CD4-positive, alpha-beta memory T cell (primary cell): ENCODE data around the gene FRMD5. TPM values are rescaled to one million over a fixed set of nuclear protein-coding genes. Genes with fewer than 3 reads are reported as not detected.
A peak's percentile ranks its signal among the peaks of the same experiment; 100 is the strongest.
"Not testable (repeated sequence)": the region's sequence is repeated elsewhere in the genome, so short reads cannot be mapped to it uniquely, and the experiment has no call there.

Experiments used
- CTCF ChIA-PET: fragments of 350-600 bp; sonication (Branson Sonifier 250); formaldehyde crosslinking; loops from one replicate; lab custom pipeline; 2021; ENCODE audit warnings: inconsistent platforms; ENCODE audit not compliant: partially characterized antibody; lab: Charles Lee
- POLR2A ChIA-PET: fragments of 350-600 bp; sonication (Branson Sonifier 250); formaldehyde crosslinking; loops from one replicate; lab custom pipeline; 2021; ENCODE audit not compliant: partially characterized antibody; lab: Charles Lee
- DNase-seq, 5 donors: peaks; one replicate each; pipeline versions ENCODE4 v3.0.0 to v3.0.0-alpha.2; 2020 to 2022; ENCODE audit warnings: mixed read lengths in 1 of 5
- H3K27ac ChIP-seq: one replicate; pipeline ENCODE4 v1.7.0; 2013; ENCODE audit warnings: low read depth, low read length
- H3K27me3 ChIP-seq: 2 replicates; pipeline ENCODE4 v1.7.0; 2013; ENCODE audit warnings: mild to moderate bottlenecking, low read length, moderate library complexity; ENCODE audit not compliant: insufficient read depth
- H3K36me3 ChIP-seq: 2 replicates; pipeline ENCODE4 v1.7.0; 2013; ENCODE audit warnings: mild to moderate bottlenecking, low read length, moderate library complexity; ENCODE audit not compliant: insufficient read depth
- H3K4me1 ChIP-seq: 2 replicates; pipeline ENCODE4 v1.7.0; 2013; ENCODE audit warnings: mild to moderate bottlenecking, low read length, moderate library complexity; ENCODE audit not compliant: insufficient read depth
- H3K4me3 ChIP-seq, 2 donors: one replicate each; pipeline ENCODE4 v1.7.0; 2013; ENCODE audit warnings: low read length in 2 of 2, mild to moderate bottlenecking in 1 of 2
- H3K9me3 ChIP-seq, 2 donors: one replicate each; pipeline ENCODE4 v1.7.0; 2013; ENCODE audit warnings: low read length in 2 of 2, control low read depth in 1 of 2; ENCODE audit not compliant: control insufficient read depth in 1 of 2
- H3K27ac Mint-ChIP-seq, 7 donors: one replicate each; pipeline ENCODE4 v1.8.0; 2020 to 2021; ENCODE audit warnings: mixed read lengths in 7 of 7, mild to moderate bottlenecking in 6 of 7, inconsistent platforms in 3 of 7, moderate library complexity in 3 of 7
- H3K27me3 Mint-ChIP-seq, 2 donors: one replicate each; pipeline ENCODE4 v1.8.0; 2020 to 2021; ENCODE audit warnings: mixed read lengths in 2 of 2
- H3K36me3 Mint-ChIP-seq, 2 donors: one replicate each; pipeline ENCODE4 v1.8.0; 2020 to 2021; ENCODE audit warnings: mixed read lengths in 2 of 2, inconsistent platforms in 1 of 2, mild to moderate bottlenecking in 1 of 2
- H3K4me1 Mint-ChIP-seq, 4 donors: one replicate each; pipeline ENCODE4 v1.8.0; 2020 to 2021; ENCODE audit warnings: mixed read lengths in 4 of 4, mild to moderate bottlenecking in 1 of 4
- H3K4me3 Mint-ChIP-seq, 8 donors: one replicate each; pipeline ENCODE4 v1.8.0; 2020 to 2021; ENCODE audit warnings: mixed read lengths in 8 of 8, mild to moderate bottlenecking in 7 of 8, moderate library complexity in 6 of 8, inconsistent platforms in 3 of 8
- H3K9me3 Mint-ChIP-seq, 8 donors: one replicate each; pipeline ENCODE4 v1.8.0; 2020 to 2021; ENCODE audit warnings: mixed read lengths in 8 of 8, mild to moderate bottlenecking in 5 of 8, inconsistent platforms in 3 of 8, moderate library complexity in 1 of 8
- intact Hi-C: fragments of 100-400 bp; cut with micrococcal nuclease; formaldehyde crosslinking; loops from one replicate; pipeline ENCODE4 v1.15.1; 2023
- polyA plus RNA-seq, 2 donors: library from polyadenylated mRNA; unstranded; fragments of 300-500 nt; fragmentation: Illumina TruSeq; gene quantifications; one replicate each; pipeline ENCODE4 v1.2.3, GENCODE V29; 2021
- total RNA-seq, 2 experiments: library from RNA; stranded (reverse); gene quantifications; one replicate each; pipeline ENCODE4 v1.2.3, GENCODE V29; 2021

The FRMD5 gene
- total and polyA plus RNA-seq, 4 experiments from 2014 or later: 0.08 to 0.47 TPM; not detected in 2

- no peaks in the 10 kb centered on the region for H3K27me3 Mint-ChIP-seq
- intact Hi-C loops: no loop called here
- H3K27ac ChIP-seq: no peak overlapping the region
- H3K4me3 Mint-ChIP-seq: no peak overlapping the region
- H3K4me1 Mint-ChIP-seq: peaks cover 0 to 1% (median 0%) of the 10 kb centered on the region in 4 donors
- no peak overlapping the region for H3K4me3 ChIP-seq
- no peaks in the 10 kb centered on the region for H3K4me1 ChIP-seq
- H3K36me3 ChIP-seq: no peaks in the 10 kb centered on the region
- POLR2A ChIA-PET: no interaction called here
- no peak overlapping the region for H3K27ac Mint-ChIP-seq
- no peaks in the 10 kb centered on the region for H3K9me3 ChIP-seq
- peaks cover 19 to 21% of the 10 kb centered on the region in 2 donors for H3K36me3 Mint-ChIP-seq
- no peak for DNase-seq
- H3K9me3 Mint-ChIP-seq: no peaks in the 10 kb centered on the region
- CTCF ChIA-PET: no interaction called here
- no peaks in the 10 kb centered on the region for H3K27me3 ChIP-seq
Observed at GRCh38 chr15:43873651-43874050, 321.4 kb downstream of the FRMD5 start.

GRCh38 chr15:43872416-43873020, 322.6 kb downstream of the FRMD5 start:
- H3K36me3 Mint-ChIP-seq: peaks cover 22 to 24% of the 10 kb centered on the region in 2 donors
- no peak overlapping the region for H3K4me3 Mint-ChIP-seq
- Histone ChIP-seq H3K9me3 (no peaks in the 10 kb centered on the region), H3K27me3 (no peaks in the 10 kb centered on the region), H3K4me3 (no peak overlapping the region), H3K27ac (no peak overlapping the region), H3K4me1 (no peaks in the 10 kb centered on the region), H3K36me3 (no peaks in the 10 kb centered on the region)
- ChIA-PET POLR2A (no interaction called here), CTCF (interaction anchor here (2.2 kb wide), 1 partner anchor 10 kb away, joined by 7 read pairs; no protein-coding TSS in a partner anchor)
- intact Hi-C loops: no loop called here
- H3K9me3 Mint-ChIP-seq: no peaks in the 10 kb centered on the region
- peak in 4 of 5 donors; percentile 2 to 12 (median 4) for DNase-seq
- peaks cover 0 to 1% (median 0%) of the 10 kb centered on the region in 4 donors for H3K4me1 Mint-ChIP-seq
- peak overlapping the region in 1 of 7 donors; percentile 53 for H3K27ac Mint-ChIP-seq
- H3K27me3 Mint-ChIP-seq: no peaks in the 10 kb centered on the region

- Histone ChIP-seq H3K9me3 (no peaks in the 10 kb centered on the region), H3K27me3 (no peaks in the 10 kb centered on the region), H3K4me3 (no peak overlapping the region), H3K27ac (no peak overlapping the region), H3K4me1 (no peaks in the 10 kb centered on the region), H3K36me3 (no peaks in the 10 kb centered on the region)
- Mint-ChIP-seq H3K4me3 (no peak overlapping the region), H3K36me3 (peaks cover 22 to 27% of the 10 kb centered on the region in 2 donors), H3K9me3 (no peaks in the 10 kb centered on the region), H3K27ac (no peak overlapping the region), H3K4me1 (peaks cover 0 to 1% (median 0%) of the 10 kb centered on the region in 4 donors), H3K27me3 (no peaks in the 10 kb centered on the region)
- POLR2A ChIA-PET: no interaction called here
- CTCF ChIA-PET: interaction anchor here (2.2 kb wide), 1 partner anchor 11 kb away, joined by 7 read pairs; no protein-coding TSS in a partner anchor
- no peak for DNase-seq
- intact Hi-C loops: no loop called here
Observed at GRCh38 chr15:43871835-43872234, 323.2 kb downstream of the FRMD5 start.

- DNase-seq: no peak
- Mint-ChIP-seq H3K4me3 (no peak overlapping the region), H3K4me1 (peaks cover 0 to 1% (median 0%) of the 10 kb centered on the region in 4 donors), H3K27me3 (no peaks in the 10 kb centered on the region), H3K36me3 (peaks cover 33 to 35% of the 10 kb centered on the region in 2 donors), H3K27ac (peak overlapping the region in 1 of 7 donors; percentile 50), H3K9me3 (no peaks in the 10 kb centered on the region)
- intact Hi-C loops: no loop called here
- H3K27ac ChIP-seq: no peak overlapping the region
- H3K4me1 ChIP-seq: no peaks in the 10 kb centered on the region
- H3K36me3 ChIP-seq: no peaks in the 10 kb centered on the region
- H3K9me3 ChIP-seq: no peaks in the 10 kb centered on the region
- no peaks in the 10 kb centered on the region for H3K27me3 ChIP-seq
- CTCF ChIA-PET: interaction anchor here (1.4 to 2.1 kb wide), 3 partner anchors 10 to 36 kb away, joined by 3 to 11 read pairs (median 4); no protein-coding TSS in a partner anchor
- no peak overlapping the region for H3K4me3 ChIP-seq
- POLR2A ChIA-PET: no interaction called here
Observed at GRCh38 chr15:43868406-43868805, 326.7 kb downstream of the FRMD5 start.

GRCh38 chr15:43867096-43867495, 328.0 kb downstream of the FRMD5 start:
- Mint-ChIP-seq H3K4me1 (no peaks in the 10 kb centered on the region), H3K27ac (no peak overlapping the region), H3K4me3 (no peak overlapping the region), H3K27me3 (no peaks in the 10 kb centered on the region), H3K36me3 (peaks cover 30 to 38% of the 10 kb centered on the region in 2 donors), H3K9me3 (no peaks in the 10 kb centered on the region)
- Histone ChIP-seq H3K27ac (no peak overlapping the region), H3K36me3 (no peaks in the 10 kb centered on the region), H3K4me3 (no peak overlapping the region), H3K27me3 (no peaks in the 10 kb centered on the region), H3K4me1 (no peaks in the 10 kb centered on the region), H3K9me3 (no peaks in the 10 kb centered on the region)
- no peak for DNase-seq
- intact Hi-C loops: no loop called here
- POLR2A ChIA-PET: no interaction called here
- CTCF ChIA-PET: interaction anchor here (0.9 kb wide), 1 partner anchor 16 kb away, joined by 3 read pairs; no protein-coding TSS in a partner anchor

GRCh38 chr15:43866636-43867035, 328.4 kb downstream of the FRMD5 start:
- H3K36me3 ChIP-seq, POLR2A ChIA-PET, H3K9me3 Mint-ChIP-seq, H3K27ac Mint-ChIP-seq, H3K27me3 ChIP-seq, H3K27ac ChIP-seq, H3K4me1 ChIP-seq, H3K4me1 Mint-ChIP-seq, H3K4me3 Mint-ChIP-seq, DNase-seq, intact Hi-C loops, H3K27me3 Mint-ChIP-seq, H3K4me3 ChIP-seq, H3K9me3 ChIP-seq: not testable (repeated sequence)
- CTCF ChIA-PET: interaction anchor here (0.9 kb wide), 1 partner anchor 16 kb away, joined by 3 read pairs; no protein-coding TSS in a partner anchor
- peaks cover 30 to 38% of the 10 kb centered on the region in 2 donors for H3K36me3 Mint-ChIP-seq

- Histone ChIP-seq H3K9me3 (no peaks in the 10 kb centered on the region), H3K4me1 (no peaks in the 10 kb centered on the region), H3K27me3 (no peaks in the 10 kb centered on the region), H3K4me3 (no peak overlapping the region), H3K36me3 (peaks cover 21% of the 10 kb centered on the region), H3K27ac (no peak overlapping the region)
- CTCF ChIA-PET: no interaction called here
- H3K4me1 Mint-ChIP-seq: peaks cover 0 to 2% (median 0%) of the 10 kb centered on the region in 4 donors
- intact Hi-C loops: no loop called here
- H3K27ac Mint-ChIP-seq: peak overlapping the region in 2 of 7 donors; percentile 3 to 19
- peaks cover 36 to 52% of the 10 kb centered on the region in 2 donors for H3K36me3 Mint-ChIP-seq
- POLR2A ChIA-PET: no interaction called here
- H3K9me3 Mint-ChIP-seq: no peaks in the 10 kb centered on the region
- H3K4me3 Mint-ChIP-seq: no peak overlapping the region
- no peaks in the 10 kb centered on the region for H3K27me3 Mint-ChIP-seq
- no peak for DNase-seq
Observed at GRCh38 chr15:43859546-43859945, 335.5 kb downstream of the FRMD5 start.
